Activated CD4-positive, alpha-beta T cell treated with anti-CD3 and anti-CD28 coated beads for 36 hours (primary cell): ENCODE measurements around the gene UBE2QL1. TPM values are rescaled to one million over a fixed set of nuclear protein-coding genes. Genes with fewer than 3 reads are reported as not detected.

Experiments used
- ATAC-seq: fragments of 200-7000 bp; cut with Tn5 transposase; one replicate; pipeline ENCODE4 v1.10.0; 2021; ENCODE audit warnings: mild to moderate bottlenecking, moderate library complexity
- CTCF ChIA-PET: fragments of 350-600 bp; sonication (Branson Sonifier 250); formaldehyde crosslinking; loops from one replicate; lab custom pipeline; 2021; ENCODE audit warnings: antibody characterized with exemption; lab: Charles Lee
- POLR2A ChIA-PET: fragments of 350-600 bp; sonication (Branson Sonifier 250); formaldehyde crosslinking; loops from one replicate; lab custom pipeline; 2021; ENCODE audit warnings: antibody characterized with exemption, inconsistent platforms; lab: Charles Lee
- DNase-seq: peaks from one replicate; pipeline ENCODE4 v3.0.0-alpha.2; 2020
- H3K27ac Mint-ChIP-seq: one replicate; pipeline ENCODE4 v1.8.0; 2021; ENCODE audit warnings: mixed read lengths
- H3K27me3 Mint-ChIP-seq: one replicate; pipeline ENCODE4 v1.8.0; 2021; ENCODE audit warnings: mixed read lengths
- H3K36me3 Mint-ChIP-seq: one replicate; pipeline ENCODE4 v1.8.0; 2021; ENCODE audit warnings: low read depth, mixed read lengths
- H3K4me1 Mint-ChIP-seq: one replicate; pipeline ENCODE4 v1.8.0; 2021; ENCODE audit warnings: mixed read lengths
- H3K4me3 Mint-ChIP-seq: one replicate; pipeline ENCODE4 v1.8.0; 2021; ENCODE audit warnings: mild to moderate bottlenecking, moderate library complexity, mixed read lengths
- H3K9me3 Mint-ChIP-seq: one replicate; pipeline ENCODE4 v1.8.0; 2021; ENCODE audit warnings: low read depth, mixed read lengths
- intact Hi-C, 2 experiments: fragments of 100-400 bp; cut with DNase I in 1 of 2; cut with micrococcal nuclease in 1 of 2; formaldehyde crosslinking; loops; one replicate each; pipeline versions ENCODE4 v1.14.2 to v1.15.1; 2022 to 2024; cut with DNase I, micrococcal nuclease
- total RNA-seq, 2 experiments: library from RNA; stranded (reverse); gene quantifications; one replicate each; pipeline ENCODE4 v1.2.3, GENCODE V29; 2021

UBE2QL1 gene
- total RNA-seq, 2 experiments from 2014 or later, result not detected

GRCh38 chr5:6458833-6459232 is 10.2 kb downstream of the UBE2QL1 start:
- H3K9me3 Mint-ChIP-seq, result no peaks in the 10 kb centered on the region
- no peak overlapping the region for H3K4me3 Mint-ChIP-seq
- ChIA-PET CTCF (no interaction called here), POLR2A (no interaction called here)
- intact Hi-C loops, result no loop called here
- no peak overlapping the region for H3K27ac Mint-ChIP-seq
- no peaks in the 10 kb centered on the region for H3K36me3 Mint-ChIP-seq
- no peak for ATAC-seq
- DNase-seq, result no peak
- no peaks in the 10 kb centered on the region for H3K4me1 Mint-ChIP-seq
- H3K27me3 Mint-ChIP-seq, result peaks cover 30% of the 10 kb centered on the region

- ATAC-seq, result no peak
- peaks cover 23% of the 10 kb centered on the region for H3K27me3 Mint-ChIP-seq
- CTCF ChIA-PET, result no interaction called here
- no peaks in the 10 kb centered on the region for H3K4me1 Mint-ChIP-seq
- DNase-seq, result no peak
- H3K27ac Mint-ChIP-seq, result no peak overlapping the region
- H3K4me3 Mint-ChIP-seq, result no peak overlapping the region
- intact Hi-C loops, result no loop called here
- no peaks in the 10 kb centered on the region for H3K9me3 Mint-ChIP-seq
- H3K36me3 Mint-ChIP-seq, result no peaks in the 10 kb centered on the region
- POLR2A ChIA-PET, result no interaction called here
Observed at GRCh38 chr5:6459896-6460295, 11.2 kb downstream of the UBE2QL1 start.

- DNase-seq (no peak), ATAC-seq (no peak)
- ChIA-PET POLR2A (no interaction called here), CTCF (no interaction called here)
- Mint-ChIP-seq H3K4me3 (no peak overlapping the region), H3K27me3 (peaks cover 15% of the 10 kb centered on the region), H3K27ac (no peak overlapping the region), H3K36me3 (no peaks in the 10 kb centered on the region), H3K9me3 (no peaks in the 10 kb centered on the region), H3K4me1 (no peaks in the 10 kb centered on the region)
- intact Hi-C loops, result no loop called here
Observed at GRCh38 chr5:6461006-6461405, 12.3 kb downstream of the UBE2QL1 start.

GRCh38 chr5:6461793-6462650 is 13.4 kb downstream of the UBE2QL1 start:
- no peak overlapping the region for H3K4me3 Mint-ChIP-seq
- H3K27me3 Mint-ChIP-seq, result peaks cover 10% of the 10 kb centered on the region
- intact Hi-C loops, result no loop called here
- no peak for ATAC-seq
- no peak overlapping the region for H3K27ac Mint-ChIP-seq
- no peaks in the 10 kb centered on the region for H3K9me3 Mint-ChIP-seq
- ChIA-PET POLR2A (no interaction called here), CTCF (interaction anchor here (0.7 kb wide), 1 partner anchor 274 kb away, joined by 3 read pairs; no protein-coding TSS in a partner anchor)
- H3K4me1 Mint-ChIP-seq, result no peaks in the 10 kb centered on the region
- no peaks in the 10 kb centered on the region for H3K36me3 Mint-ChIP-seq
- no peak for DNase-seq

- POLR2A ChIA-PET, result no interaction called here
- Mint-ChIP-seq H3K36me3 (no peaks in the 10 kb centered on the region), H3K9me3 (no peaks in the 10 kb centered on the region), H3K27me3 (peaks cover 6% of the 10 kb centered on the region), H3K27ac (no peak overlapping the region), H3K4me1 (no peaks in the 10 kb centered on the region), H3K4me3 (no peak overlapping the region)
- intact Hi-C loops, result no loop called here
- DNase-seq, result no peak
- ATAC-seq, result no peak
- CTCF ChIA-PET, result interaction anchor here (0.7 kb wide), 1 partner anchor 274 kb away, joined by 3 read pairs; no protein-coding TSS in a partner anchor
Observed at GRCh38 chr5:6462671-6463070, 14.0 kb downstream of the UBE2QL1 start.

GRCh38 chr5:6464441-6464840 is 15.8 kb downstream of the UBE2QL1 start:
- intact Hi-C loops, result no loop called here
- Mint-ChIP-seq H3K4me3 (no peak overlapping the region), H3K4me1 (no peaks in the 10 kb centered on the region), H3K27me3 (peaks cover 14% of the 10 kb centered on the region), H3K27ac (no peak overlapping the region), H3K36me3 (no peaks in the 10 kb centered on the region), H3K9me3 (no peaks in the 10 kb centered on the region)
- CTCF ChIA-PET, result interaction anchor here (0.7 kb wide), 1 partner anchor 274 kb away, joined by 3 read pairs; no protein-coding TSS in a partner anchor
- ATAC-seq, result no peak
- POLR2A ChIA-PET, result no interaction called here
- DNase-seq, result no peak

- Mint-ChIP-seq H3K4me1 (no peaks in the 10 kb centered on the region), H3K36me3 (no peaks in the 10 kb centered on the region), H3K27me3 (peaks cover 14% of the 10 kb centered on the region), H3K4me3 (no peak overlapping the region), H3K27ac (no peak overlapping the region), H3K9me3 (no peaks in the 10 kb centered on the region)
- DNase-seq (no peak), ATAC-seq (no peak)
- POLR2A ChIA-PET, result no interaction called here
- intact Hi-C loops, result no loop called here
- CTCF ChIA-PET, result interaction anchor here (0.7 kb wide), 1 partner anchor 990 kb away, joined by 4 read pairs; no protein-coding TSS in a partner anchor
Observed at GRCh38 chr5:6465831-6466790, 17.5 kb downstream of the UBE2QL1 start.

GRCh38 chr5:6466975-6467567 is 18.4 kb downstream of the UBE2QL1 start:
- H3K9me3 Mint-ChIP-seq, result peaks cover 2% of the 10 kb centered on the region
- CTCF ChIA-PET, result interaction anchor here (0.8 kb wide), 1 partner anchor 580 kb away, joined by 4 read pairs; no protein-coding TSS in a partner anchor
- no peak overlapping the region for H3K27ac Mint-ChIP-seq
- DNase-seq (no peak), ATAC-seq (no peak)
- POLR2A ChIA-PET, result no interaction called here
- no peaks in the 10 kb centered on the region for H3K4me1 Mint-ChIP-seq
- intact Hi-C loops, result no loop called here
- no peaks in the 10 kb centered on the region for H3K36me3 Mint-ChIP-seq
- no peak overlapping the region for H3K4me3 Mint-ChIP-seq
- H3K27me3 Mint-ChIP-seq, result peaks cover 14% of the 10 kb centered on the region

- ChIA-PET POLR2A (no interaction called here), CTCF (interaction anchor here (0.8 kb wide), 1 partner anchor 581 kb away, joined by 4 read pairs; no protein-coding TSS in a partner anchor)
- Mint-ChIP-seq H3K27me3 (peaks cover 14% of the 10 kb centered on the region), H3K4me3 (no peak overlapping the region), H3K4me1 (no peaks in the 10 kb centered on the region), H3K36me3 (no peaks in the 10 kb centered on the region), H3K27ac (no peak overlapping the region), H3K9me3 (peaks cover 2% of the 10 kb centered on the region)
- intact Hi-C loops, result no loop called here
- no peak for ATAC-seq
- DNase-seq, result no peak
Observed at GRCh38 chr5:6467591-6467990, 18.9 kb downstream of the UBE2QL1 start.

- CTCF ChIA-PET, result interaction anchor here (0.8 kb wide), 1 partner anchor 581 kb away, joined by 4 read pairs; no protein-coding TSS in a partner anchor
- intact Hi-C loops, result no loop called here
- peaks cover 17% of the 10 kb centered on the region for H3K27me3 Mint-ChIP-seq
- no peak overlapping the region for H3K4me3 Mint-ChIP-seq
- POLR2A ChIA-PET, result no interaction called here
- H3K4me1 Mint-ChIP-seq, result no peaks in the 10 kb centered on the region
- H3K27ac Mint-ChIP-seq, result no peak overlapping the region
- H3K36me3 Mint-ChIP-seq, result no peaks in the 10 kb centered on the region
- DNase-seq (no peak), ATAC-seq (no peak)
- H3K9me3 Mint-ChIP-seq, result peaks cover 2% of the 10 kb centered on the region
Observed at GRCh38 chr5:6468104-6468503, 19.4 kb downstream of the UBE2QL1 start.

GRCh38 chr5:6468870-6469269 is 20.2 kb downstream of the UBE2QL1 start:
- ChIA-PET POLR2A (no interaction called here), CTCF (no interaction called here)
- no peaks in the 10 kb centered on the region for H3K36me3 Mint-ChIP-seq
- no peaks in the 10 kb centered on the region for H3K4me1 Mint-ChIP-seq
- DNase-seq, result no peak
- H3K4me3 Mint-ChIP-seq, result no peak overlapping the region
- H3K27ac Mint-ChIP-seq, result no peak overlapping the region
- ATAC-seq, result no peak
- H3K27me3 Mint-ChIP-seq, result peaks cover 17% of the 10 kb centered on the region
- peaks cover 2% of the 10 kb centered on the region for H3K9me3 Mint-ChIP-seq
- intact Hi-C loops, result no loop called here
